ENCODE measurements around the gene CDH4.

CDH4 gene

DNA sequence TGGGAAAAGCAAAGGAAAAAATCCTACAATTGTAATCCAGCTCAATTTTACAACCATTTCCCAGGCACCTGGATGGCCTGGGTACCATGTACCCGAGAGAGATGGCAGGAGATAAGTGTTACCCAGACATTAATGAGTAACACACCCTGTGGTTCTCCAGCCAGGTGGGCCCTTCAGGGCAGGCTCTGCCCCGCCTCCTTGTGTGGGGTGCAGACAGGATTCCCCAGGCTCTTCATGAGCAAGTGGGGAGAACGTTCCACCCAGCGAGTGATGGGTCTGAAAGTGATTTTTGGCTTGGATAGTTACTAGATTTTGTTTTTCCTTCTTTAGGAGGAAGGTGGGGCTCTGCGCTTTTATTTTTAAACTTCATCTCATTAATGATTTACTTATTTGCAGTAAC is 569.7 kb downstream of the CDH4 start:
- no peaks in the 10 kb centered on the region; the same call in 1 of the 2 replicates for H3K27me3 ChIP-seq (ENCODE audit: control insufficient read depth, insufficient read depth, low read length)
- H3K27ac ChIP-seq (ENCODE audit: low read depth, low read length), result no peak overlapping the region
- no peaks in the 10 kb centered on the region for H3K36me3 ChIP-seq (ENCODE audit: control insufficient read depth, insufficient read depth, low read length)
- no peaks in the 10 kb centered on the region for H3K9me3 ChIP-seq (ENCODE audit: control insufficient read depth, insufficient read depth, low read length)
- H3K9ac ChIP-seq (ENCODE audit: low read depth, low read length), result no peak overlapping the region
- H3K4me3 ChIP-seq (ENCODE audit: low read depth, low read length), result no peak overlapping the region
- no peaks in the 10 kb centered on the region for H3K4me1 ChIP-seq (ENCODE audit: control insufficient read depth, insufficient read depth, low read length)

- Histone ChIP-seq H3K9ac (ENCODE audit: low read depth, low read length) (no peak overlapping the region), H3K27me3 (ENCODE audit: control insufficient read depth, insufficient read depth, low read length) (no peaks in the 10 kb centered on the region; the same call in 1 of the 2 replicates), H3K36me3 (ENCODE audit: control insufficient read depth, insufficient read depth, low read length) (no peaks in the 10 kb centered on the region), H3K4me1 (ENCODE audit: control insufficient read depth, insufficient read depth, low read length) (no peaks in the 10 kb centered on the region), H3K9me3 (ENCODE audit: control insufficient read depth, insufficient read depth, low read length) (no peaks in the 10 kb centered on the region), H3K4me3 (ENCODE audit: low read depth, low read length) (no peak overlapping the region), H3K27ac (ENCODE audit: low read depth, low read length) (no peak overlapping the region)
Measured at GRCh38 chr20:61822396-61822795, 570.3 kb downstream of the CDH4 start.

DNA sequence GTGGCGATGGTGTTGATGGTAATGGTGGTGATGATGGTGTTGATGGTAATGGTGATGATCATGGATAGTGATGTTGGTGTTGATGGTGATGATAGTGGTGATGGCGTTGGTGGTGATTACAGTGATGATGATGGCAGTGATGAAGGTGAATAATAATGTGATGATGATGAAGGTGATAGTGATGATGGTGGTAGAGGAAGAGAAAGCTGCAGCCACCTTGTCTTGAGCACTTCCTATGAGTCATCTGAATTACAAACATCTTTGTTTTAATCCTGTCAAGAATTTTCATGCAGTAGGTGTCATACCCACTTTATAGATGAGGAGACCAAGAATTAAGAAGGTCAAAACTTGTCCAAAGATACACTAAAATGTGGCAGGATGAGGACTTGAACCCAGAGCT is 571.2 kb downstream of the CDH4 start:
- Histone ChIP-seq H3K27ac (ENCODE audit: low read depth, low read length) (no peak overlapping the region), H3K9me3 (ENCODE audit: control insufficient read depth, insufficient read depth, low read length) (no peaks in the 10 kb centered on the region), H3K27me3 (ENCODE audit: control insufficient read depth, insufficient read depth, low read length) (no peaks in the 10 kb centered on the region; the same call in 1 of the 2 replicates), H3K4me1 (ENCODE audit: control insufficient read depth, insufficient read depth, low read length) (no peaks in the 10 kb centered on the region), H3K36me3 (ENCODE audit: control insufficient read depth, insufficient read depth, low read length) (no peaks in the 10 kb centered on the region), H3K4me3 (ENCODE audit: low read depth, low read length) (no peak overlapping the region), H3K9ac (ENCODE audit: low read depth, low read length) (no peak overlapping the region)

- no peak overlapping the region for H3K4me3 ChIP-seq (ENCODE audit: low read depth, low read length)
- no peaks in the 10 kb centered on the region for H3K36me3 ChIP-seq (ENCODE audit: control insufficient read depth, insufficient read depth, low read length)
- H3K27me3 ChIP-seq (ENCODE audit: control insufficient read depth, insufficient read depth, low read length), result no peaks in the 10 kb centered on the region; the same call in 1 of the 2 replicates
Measured at GRCh38 chr20:61828891-61829290, 576.8 kb downstream of the CDH4 start.

DNA sequence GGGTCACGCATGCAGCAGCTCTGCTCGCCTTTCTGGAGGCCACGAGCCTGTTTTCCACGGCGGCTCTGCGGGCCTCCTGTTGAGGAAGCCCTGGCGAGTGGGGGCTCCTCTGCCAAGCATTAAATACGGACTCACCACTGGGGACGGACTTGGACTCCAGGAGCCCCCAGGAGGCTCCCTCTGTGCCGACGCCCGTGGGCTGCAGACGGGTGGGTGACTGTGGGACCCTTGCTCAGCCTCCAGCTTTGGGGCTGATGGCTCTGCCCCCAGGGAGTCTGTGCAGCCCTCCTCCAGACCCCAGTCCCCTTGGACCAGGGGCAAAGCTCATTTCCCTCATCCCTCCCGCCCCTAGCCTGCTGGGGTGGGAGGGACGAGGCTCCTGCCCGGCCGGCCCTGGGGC is 577.5 kb downstream of the CDH4 start:
- Histone ChIP-seq H3K27me3 (ENCODE audit: control insufficient read depth, insufficient read depth, low read length) (no peaks in the 10 kb centered on the region; the same call in 1 of the 2 replicates), H3K27ac (ENCODE audit: low read depth, low read length) (no peak overlapping the region), H3K9ac (ENCODE audit: low read depth, low read length) (no peak overlapping the region), H3K36me3 (ENCODE audit: control insufficient read depth, insufficient read depth, low read length) (no peaks in the 10 kb centered on the region), H3K4me1 (ENCODE audit: control insufficient read depth, insufficient read depth, low read length) (no peaks in the 10 kb centered on the region), H3K9me3 (ENCODE audit: control insufficient read depth, insufficient read depth, low read length) (peaks cover 6% of the 10 kb centered on the region), H3K4me3 (ENCODE audit: low read depth, low read length) (no peak overlapping the region)

More at GRCh38 chr20:61828891-61829290, 576.8 kb downstream of the CDH4 start:
- no peaks in the 10 kb centered on the region for H3K4me1 ChIP-seq (ENCODE audit: control insufficient read depth, insufficient read depth, low read length)
- no peak overlapping the region for H3K27ac ChIP-seq (ENCODE audit: low read depth, low read length)
- H3K9me3 ChIP-seq (ENCODE audit: control insufficient read depth, insufficient read depth, low read length), result peaks cover 6% of the 10 kb centered on the region
- no peak overlapping the region for H3K9ac ChIP-seq (ENCODE audit: low read depth, low read length)

DNA sequence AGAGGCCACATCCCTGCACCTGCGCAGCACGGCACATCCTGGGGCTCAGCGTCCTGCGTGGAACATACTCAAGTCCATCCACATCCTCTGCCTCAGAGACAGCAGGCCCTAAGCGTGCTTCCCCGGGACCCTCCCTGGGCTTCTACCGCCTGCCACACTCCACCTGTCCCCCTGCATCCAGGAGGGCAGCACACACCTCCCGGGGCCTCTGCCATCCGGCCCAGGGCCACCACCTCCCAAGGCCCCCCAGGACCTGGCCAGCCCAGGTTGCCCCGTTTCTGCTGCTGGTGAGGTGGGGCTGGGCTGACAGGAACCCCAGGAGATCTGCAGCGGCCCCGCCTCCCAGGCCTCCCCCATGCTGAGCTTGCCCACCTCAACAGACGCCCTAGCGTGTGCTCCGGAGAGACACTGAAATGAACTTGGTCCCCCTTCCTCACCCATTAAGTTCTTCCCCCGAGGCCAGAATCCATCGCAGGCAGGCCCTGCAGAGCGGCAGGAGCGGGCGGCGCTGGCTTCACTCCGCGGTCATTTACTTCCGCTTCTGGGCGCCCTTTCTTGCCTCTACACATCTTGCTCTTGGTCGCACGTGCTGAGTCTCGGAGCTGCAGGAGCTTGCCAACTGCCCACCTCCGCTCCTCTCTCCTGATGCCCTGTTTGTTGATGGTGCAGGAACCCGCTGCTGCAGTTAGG is 578.3 kb downstream of the CDH4 start:
- Histone ChIP-seq H3K4me3 (ENCODE audit: low read depth, low read length) (no peak overlapping the region), H3K27ac (ENCODE audit: low read depth, low read length) (no peak overlapping the region), H3K4me1 (ENCODE audit: control insufficient read depth, insufficient read depth, low read length) (no peaks in the 10 kb centered on the region), H3K27me3 (ENCODE audit: control insufficient read depth, insufficient read depth, low read length) (no peaks in the 10 kb centered on the region; the same call in 1 of the 2 replicates), H3K9ac (ENCODE audit: low read depth, low read length) (no peak overlapping the region), H3K36me3 (ENCODE audit: control insufficient read depth, insufficient read depth, low read length) (no peaks in the 10 kb centered on the region), H3K9me3 (ENCODE audit: control insufficient read depth, insufficient read depth, low read length) (peaks cover 6% of the 10 kb centered on the region)

DNA sequence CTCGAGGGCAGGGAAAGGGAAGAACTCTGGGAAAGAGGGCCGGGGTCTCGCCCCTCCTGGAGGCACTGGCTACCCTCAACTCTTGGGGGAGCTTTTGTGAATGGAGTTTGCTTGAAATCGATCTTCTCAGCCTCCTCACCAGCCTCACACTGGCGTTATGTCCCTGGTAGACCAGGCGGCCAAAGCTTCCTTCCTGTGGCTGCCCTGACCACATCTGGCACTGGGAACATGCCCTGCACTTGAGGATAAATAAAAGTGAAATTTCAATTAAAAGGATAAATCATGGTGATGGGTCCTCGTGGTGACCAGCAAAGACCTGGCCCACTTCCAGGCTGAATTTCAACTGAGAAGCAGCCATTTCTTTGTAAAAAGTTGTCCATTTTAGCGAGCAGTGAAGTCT is 578.9 kb downstream of the CDH4 start:
- Histone ChIP-seq H3K27me3 (ENCODE audit: control insufficient read depth, insufficient read depth, low read length) (no peaks in the 10 kb centered on the region; the same call in 1 of the 2 replicates), H3K4me3 (ENCODE audit: low read depth, low read length) (no peak overlapping the region), H3K9me3 (ENCODE audit: control insufficient read depth, insufficient read depth, low read length) (peaks cover 6% of the 10 kb centered on the region), H3K9ac (ENCODE audit: low read depth, low read length) (no peak overlapping the region), H3K4me1 (ENCODE audit: control insufficient read depth, insufficient read depth, low read length) (no peaks in the 10 kb centered on the region), H3K36me3 (ENCODE audit: control insufficient read depth, insufficient read depth, low read length) (no peaks in the 10 kb centered on the region), H3K27ac (ENCODE audit: low read depth, low read length) (no peak overlapping the region)

DNA sequence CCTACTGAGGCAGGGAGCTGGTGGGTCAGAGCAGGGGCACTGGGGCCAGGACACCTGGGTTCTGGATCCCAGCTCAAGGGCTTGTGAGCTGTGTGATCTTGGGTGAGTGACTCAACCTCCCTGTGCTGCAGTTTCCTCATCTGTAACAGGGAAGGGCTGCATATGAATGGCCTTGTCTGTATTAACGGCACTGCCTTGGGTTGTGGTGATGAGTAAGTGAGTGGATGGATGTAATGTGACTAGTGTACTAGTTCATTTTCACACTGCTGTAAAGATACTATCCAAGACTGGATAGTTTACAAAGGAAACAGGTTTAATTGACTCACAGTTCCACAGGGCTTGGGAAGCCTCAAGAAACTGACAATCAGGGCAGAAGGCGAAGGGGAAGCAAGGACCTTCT is 580.1 kb downstream of the CDH4 start:
- H3K9ac ChIP-seq (ENCODE audit: low read depth, low read length), result no peak overlapping the region
- no peaks in the 10 kb centered on the region; the same call in 1 of the 2 replicates for H3K27me3 ChIP-seq (ENCODE audit: control insufficient read depth, insufficient read depth, low read length)
- no peaks in the 10 kb centered on the region for H3K4me1 ChIP-seq (ENCODE audit: control insufficient read depth, insufficient read depth, low read length)
- H3K36me3 ChIP-seq (ENCODE audit: control insufficient read depth, insufficient read depth, low read length), result no peaks in the 10 kb centered on the region
- H3K4me3 ChIP-seq (ENCODE audit: low read depth, low read length), result no peak overlapping the region
- no peak overlapping the region for H3K27ac ChIP-seq (ENCODE audit: low read depth, low read length)
- H3K9me3 ChIP-seq (ENCODE audit: control insufficient read depth, insufficient read depth, low read length), result peaks cover 6% of the 10 kb centered on the region

DNA sequence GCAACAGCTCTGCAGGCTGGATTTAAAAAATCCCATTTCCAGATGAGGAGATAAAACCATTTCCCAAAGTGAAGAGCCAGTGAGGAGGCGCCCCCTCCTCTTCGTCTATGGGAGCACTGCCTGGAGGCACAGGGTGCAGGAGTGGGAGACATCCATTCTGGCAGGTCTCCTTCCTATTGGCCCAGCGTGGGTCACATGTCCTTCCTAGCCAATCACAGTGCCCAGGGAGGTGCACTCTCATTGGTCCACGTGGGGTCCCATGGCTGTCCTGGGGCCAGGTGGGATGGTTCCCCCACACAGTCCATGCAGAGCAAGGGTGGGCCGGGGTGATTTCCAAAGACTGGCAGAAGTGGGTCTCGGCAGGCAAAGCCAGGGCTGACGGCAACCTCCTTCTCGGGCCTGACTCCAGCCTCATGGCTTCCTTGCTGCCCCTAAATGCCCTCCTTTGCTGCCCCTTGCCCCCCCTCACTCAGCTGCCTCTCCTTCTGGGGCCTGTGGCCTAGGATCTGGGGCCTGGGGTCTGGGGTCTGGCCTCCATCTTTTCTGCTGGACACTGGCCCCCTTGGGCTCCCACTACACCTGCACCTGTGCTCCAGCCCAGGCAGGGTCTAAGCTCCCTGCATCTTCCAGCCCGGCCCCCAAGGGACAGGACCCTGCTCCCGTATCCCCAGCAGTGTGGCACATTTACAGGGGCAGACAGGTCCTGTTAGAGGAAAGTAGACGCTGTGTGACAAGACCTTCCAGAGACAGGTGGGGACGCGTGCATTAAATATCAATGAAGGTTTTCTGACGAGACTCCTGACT is 581.9 kb downstream of the CDH4 start:
- no peaks in the 10 kb centered on the region; the same call in 1 of the 2 replicates for H3K27me3 ChIP-seq (ENCODE audit: control insufficient read depth, insufficient read depth, low read length)

GRCh38 chr20:61835301-61835700 is 583.2 kb downstream of the CDH4 start:
- Histone ChIP-seq H3K27ac (ENCODE audit: low read depth, low read length) (no peak overlapping the region), H3K4me1 (ENCODE audit: control insufficient read depth, insufficient read depth, low read length) (no peaks in the 10 kb centered on the region), H3K9ac (ENCODE audit: low read depth, low read length) (no peak overlapping the region), H3K27me3 (ENCODE audit: control insufficient read depth, insufficient read depth, low read length) (no peaks in the 10 kb centered on the region), H3K9me3 (ENCODE audit: control insufficient read depth, insufficient read depth, low read length) (no peaks in the 10 kb centered on the region), H3K36me3 (ENCODE audit: control insufficient read depth, insufficient read depth, low read length) (no peaks in the 10 kb centered on the region), H3K4me3 (ENCODE audit: low read depth, low read length) (no peak overlapping the region)

More for the DNA sequence above, 581.9 kb downstream of the CDH4 start:
- H3K4me3 ChIP-seq (ENCODE audit: low read depth, low read length), result no peak overlapping the region
- H3K27ac ChIP-seq (ENCODE audit: low read depth, low read length), result no peak overlapping the region
- H3K4me1 ChIP-seq (ENCODE audit: control insufficient read depth, insufficient read depth, low read length), result no peaks in the 10 kb centered on the region
- H3K9ac ChIP-seq (ENCODE audit: low read depth, low read length), result no peak overlapping the region
- no peaks in the 10 kb centered on the region for H3K9me3 ChIP-seq (ENCODE audit: control insufficient read depth, insufficient read depth, low read length)
- H3K36me3 ChIP-seq (ENCODE audit: control insufficient read depth, insufficient read depth, low read length), result no peaks in the 10 kb centered on the region

- H3K36me3 ChIP-seq (ENCODE audit: control insufficient read depth, insufficient read depth, low read length), result no peaks in the 10 kb centered on the region
- no peaks in the 10 kb centered on the region for H3K4me1 ChIP-seq (ENCODE audit: control insufficient read depth, insufficient read depth, low read length)
- H3K4me3 ChIP-seq (ENCODE audit: low read depth, low read length), result no peak overlapping the region
- H3K27ac ChIP-seq (ENCODE audit: low read depth, low read length), result no peak overlapping the region
- H3K27me3 ChIP-seq (ENCODE audit: control insufficient read depth, insufficient read depth, low read length), result no peaks in the 10 kb centered on the region
- no peaks in the 10 kb centered on the region for H3K9me3 ChIP-seq (ENCODE audit: control insufficient read depth, insufficient read depth, low read length)
- no peak overlapping the region for H3K9ac ChIP-seq (ENCODE audit: low read depth, low read length)
Measured at GRCh38 chr20:61835791-61836350, 583.8 kb downstream of the CDH4 start.
